Right hindlimb (tissue), 1 donor: ENCODE measurements around the gene TBXA2R.
A peak's percentile ranks its signal among the peaks of the same experiment; 100 is the strongest.

Experiments
- DNase-seq: peaks from one replicate; pipeline ENCODE4 v3.0.0-alpha.2; 2018

The TBXA2R gene

GRCh38 chr19:3618811-3619630 is 12.3 kb upstream of the TBXA2R start:
- DNase-seq = no peak

GRCh38 chr19:3618144-3618810 is 11.6 kb upstream of the TBXA2R start:
- DNase-seq = peak; percentile 71

GRCh38 chr19:3617463-3617862 is 10.8 kb upstream of the TBXA2R start:
- DNase-seq = no peak

DNA sequence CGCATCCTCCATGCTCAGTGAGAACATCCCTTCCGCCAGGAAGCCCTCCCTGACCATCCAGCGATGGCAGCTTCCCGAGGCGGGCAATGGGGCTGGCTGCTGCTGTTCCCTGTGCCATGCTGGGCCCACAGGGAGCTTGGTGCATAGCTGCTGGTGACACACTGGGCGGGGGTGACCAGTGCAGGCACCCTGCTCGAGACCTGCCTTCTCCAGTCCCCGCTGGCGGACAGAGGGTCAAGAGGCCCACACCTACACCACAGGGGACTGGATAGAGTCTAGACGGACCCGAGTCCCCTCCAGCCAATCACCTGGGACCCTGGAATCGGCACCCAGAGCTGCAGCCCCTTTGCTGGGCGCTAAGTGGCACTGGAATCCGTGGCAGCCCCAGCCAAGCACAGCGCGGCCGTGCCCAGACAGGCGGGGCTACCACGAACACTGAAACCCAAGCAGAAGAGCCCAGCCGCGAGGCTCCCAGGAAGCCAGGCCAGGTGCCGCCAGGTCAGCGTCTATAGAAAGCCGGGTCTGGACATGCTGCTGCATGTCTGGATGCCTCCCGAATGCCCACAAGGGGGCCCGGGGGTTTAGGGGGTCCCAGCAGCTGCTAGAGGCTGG is 9.0 kb upstream of the TBXA2R start:
- no peak for DNase-seq

GRCh38 chr19:3614858-3615505 is 8.3 kb upstream of the TBXA2R start:
- DNase-seq = no peak

DNA sequence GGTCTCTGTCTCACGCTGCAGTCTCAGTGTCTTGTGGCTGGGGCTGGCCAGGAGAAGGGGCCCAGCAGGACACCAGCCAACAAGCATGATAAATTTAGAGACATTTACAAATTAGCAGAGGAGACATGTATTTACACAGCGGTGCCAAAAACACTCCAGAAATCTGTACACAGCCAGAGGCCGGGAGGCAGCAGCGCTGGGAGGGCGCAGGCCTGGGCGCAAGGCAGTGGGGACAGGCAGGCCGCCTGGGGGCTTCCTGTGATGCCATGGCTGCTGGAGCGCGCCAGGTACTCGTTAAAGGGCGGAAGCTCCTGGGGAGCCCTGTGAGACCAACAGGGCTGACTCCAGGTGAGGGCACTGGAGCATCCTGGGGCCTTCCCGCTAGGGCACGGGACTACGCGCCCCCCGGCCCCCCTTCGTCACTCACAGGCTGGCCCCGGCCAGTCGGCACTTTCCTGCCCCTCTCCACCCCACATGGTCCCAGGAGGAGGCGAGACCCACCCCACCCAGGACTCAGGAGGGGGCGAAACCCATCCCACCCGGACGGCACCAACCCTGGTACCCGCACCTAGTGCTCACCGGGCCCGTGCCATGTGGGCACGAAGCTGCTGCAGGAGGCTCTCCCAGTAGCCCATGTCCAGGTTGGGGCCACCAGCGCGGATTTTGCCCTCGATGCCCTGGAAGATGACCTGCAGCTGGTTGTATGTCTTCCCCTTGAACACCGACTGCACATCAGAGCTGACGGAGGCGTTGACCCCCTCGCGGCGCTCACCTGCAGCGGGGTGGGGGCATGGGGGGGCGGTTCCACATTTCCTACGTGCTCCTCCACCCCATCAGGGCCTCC is 7.4 kb upstream of the TBXA2R start:
- no peak for DNase-seq

GRCh38 chr19:3612901-3613741 is 6.4 kb upstream of the TBXA2R start:
- DNase-seq = peak; percentile 34

- DNase-seq = no peak
Measured at GRCh38 chr19:3612330-3612729, 5.7 kb upstream of the TBXA2R start.

DNA sequence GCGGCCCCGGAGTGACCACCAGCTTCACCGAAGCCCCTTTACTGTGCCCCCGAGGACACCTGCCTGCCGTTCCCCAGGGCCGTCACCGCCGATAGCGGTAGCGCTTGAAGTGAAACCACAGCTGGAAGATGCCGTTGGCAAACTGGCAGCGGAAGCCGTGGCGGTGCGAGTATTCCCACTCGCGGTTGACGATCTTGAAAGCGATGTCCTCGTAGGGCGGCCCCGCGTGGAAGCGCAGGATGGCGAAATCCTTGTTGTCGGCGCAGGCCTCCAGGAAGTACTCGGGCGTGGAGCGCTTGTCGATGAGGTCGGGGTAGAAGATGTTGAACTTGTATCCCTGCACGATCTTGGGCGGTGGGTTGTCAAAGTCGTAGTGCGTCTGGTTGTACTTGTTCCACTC is 5.2 kb upstream of the TBXA2R start:
- DNase-seq = no peak

DNA sequence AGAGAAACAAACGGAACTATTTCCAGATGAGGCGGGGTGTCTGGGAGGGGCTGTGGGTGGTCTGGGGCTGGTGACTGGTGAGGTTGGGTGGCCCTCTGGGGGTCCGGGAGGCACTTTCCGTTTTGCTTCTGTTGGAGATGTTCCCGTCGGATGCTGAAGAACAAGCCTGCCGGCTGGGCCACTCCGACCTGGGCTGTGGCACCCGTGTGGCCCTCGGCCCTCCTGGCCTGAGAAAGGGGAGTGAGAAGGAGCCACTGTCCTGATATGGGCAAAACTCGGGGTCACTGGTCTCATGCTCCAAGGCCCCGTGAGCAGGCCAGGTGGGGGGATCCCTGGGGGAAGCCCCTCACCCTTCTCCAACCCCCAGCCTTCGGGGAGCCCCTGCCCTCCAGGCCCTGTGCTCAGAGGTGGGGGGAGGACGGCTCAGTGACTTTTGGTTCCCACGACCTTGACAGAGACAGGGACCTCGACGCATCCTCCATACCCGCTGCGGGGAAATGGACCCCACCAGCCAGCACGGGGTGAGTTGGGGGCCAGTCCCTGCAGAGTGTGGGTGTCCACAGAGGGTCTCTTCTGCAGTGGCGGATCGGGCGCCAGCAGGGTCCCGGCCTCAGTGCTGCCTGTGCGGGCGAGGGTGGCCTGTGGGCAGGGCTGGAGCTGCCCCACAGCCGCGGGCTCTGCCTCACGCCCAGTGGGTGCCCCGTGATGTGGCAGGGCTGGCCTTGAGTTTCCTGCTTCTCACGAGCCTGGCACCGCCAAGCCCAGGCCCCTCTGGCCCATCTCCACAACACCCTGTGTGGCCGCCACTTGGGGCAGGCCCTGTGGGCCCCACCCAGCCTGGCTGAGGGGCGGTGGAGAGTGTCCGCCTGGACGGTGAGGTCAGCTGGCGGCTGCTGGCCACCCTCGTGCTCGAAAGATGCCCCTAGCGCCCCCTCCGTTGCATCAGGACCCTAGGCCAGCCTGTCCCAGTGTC is 4.4 kb upstream of the TBXA2R start:
- peak; percentile 19 for DNase-seq

- DNase-seq = peak; percentile 21
Measured at GRCh38 chr19:3609779-3610719, 3.4 kb upstream of the TBXA2R start.

DNA sequence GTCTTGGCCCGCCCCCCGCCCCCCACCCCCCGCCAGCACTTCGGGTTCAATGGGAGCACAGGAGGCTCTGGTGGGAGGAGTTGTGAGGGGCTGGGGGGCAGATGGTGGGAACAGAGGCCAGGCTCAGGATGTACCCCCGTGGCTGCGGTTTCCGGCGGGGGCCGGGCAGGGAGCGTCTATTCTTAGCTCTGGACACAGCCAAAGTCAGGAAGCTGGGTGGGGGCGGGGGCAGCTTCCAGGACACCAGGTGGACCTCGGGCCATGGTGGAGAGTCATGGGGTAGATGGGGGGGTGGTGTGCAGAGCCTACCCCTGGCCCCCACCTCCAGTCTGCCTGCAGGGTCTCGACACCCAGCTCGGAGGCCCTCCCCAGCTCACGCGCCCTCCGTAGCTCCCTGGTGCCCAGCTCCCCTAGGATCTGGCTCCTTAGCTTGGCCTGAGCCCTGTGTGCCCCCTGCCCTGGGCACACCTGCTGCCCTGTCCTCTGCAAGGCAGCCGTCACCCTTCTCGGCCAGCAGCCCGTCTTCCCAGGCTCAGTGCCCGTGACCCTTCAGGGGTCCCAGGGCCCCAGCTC is 2.2 kb upstream of the TBXA2R start:
- DNase-seq = peak; percentile 62

GRCh38 chr19:3608079-3608641 is 1.5 kb upstream of the TBXA2R start:
- no peak for DNase-seq

DNA sequence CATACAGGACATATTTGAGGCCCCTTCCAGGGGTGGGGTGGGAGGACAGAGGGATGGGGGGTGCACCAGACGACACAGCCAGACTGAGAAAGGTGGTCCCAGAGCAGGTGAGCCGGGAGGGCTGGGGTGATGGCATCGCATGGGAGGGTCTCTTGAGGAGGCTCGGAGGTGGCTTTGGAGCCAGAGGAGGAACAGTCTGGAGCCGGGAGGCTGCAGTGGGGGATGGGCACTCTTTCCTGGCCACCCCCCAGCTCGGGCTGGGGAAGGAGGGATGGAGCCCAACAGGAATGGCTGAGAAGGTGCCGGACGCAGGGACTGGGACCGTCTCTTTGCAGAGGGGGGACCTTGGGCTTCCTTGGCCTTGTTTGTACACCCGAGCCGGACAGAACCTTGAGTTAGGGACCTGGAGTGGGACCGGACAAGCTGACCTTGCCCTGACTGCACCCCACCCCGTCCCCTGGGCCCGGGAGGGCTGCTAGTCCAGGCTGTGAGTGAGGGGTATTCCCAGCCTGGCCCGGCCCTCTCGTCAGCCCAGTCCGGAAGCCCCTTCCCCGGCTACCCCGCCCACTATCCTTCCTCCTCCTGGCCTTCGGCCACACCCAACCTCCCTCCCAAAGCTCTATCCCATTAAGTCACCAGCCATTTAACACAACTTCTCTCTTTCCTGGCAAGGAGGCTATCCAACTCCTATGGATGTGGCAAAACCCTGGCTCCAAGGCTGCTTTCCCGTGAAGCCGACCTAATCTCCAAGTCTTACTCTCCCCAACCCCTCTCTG is 816 bp upstream of the TBXA2R start:
- peak; percentile 64 for DNase-seq

DNA sequence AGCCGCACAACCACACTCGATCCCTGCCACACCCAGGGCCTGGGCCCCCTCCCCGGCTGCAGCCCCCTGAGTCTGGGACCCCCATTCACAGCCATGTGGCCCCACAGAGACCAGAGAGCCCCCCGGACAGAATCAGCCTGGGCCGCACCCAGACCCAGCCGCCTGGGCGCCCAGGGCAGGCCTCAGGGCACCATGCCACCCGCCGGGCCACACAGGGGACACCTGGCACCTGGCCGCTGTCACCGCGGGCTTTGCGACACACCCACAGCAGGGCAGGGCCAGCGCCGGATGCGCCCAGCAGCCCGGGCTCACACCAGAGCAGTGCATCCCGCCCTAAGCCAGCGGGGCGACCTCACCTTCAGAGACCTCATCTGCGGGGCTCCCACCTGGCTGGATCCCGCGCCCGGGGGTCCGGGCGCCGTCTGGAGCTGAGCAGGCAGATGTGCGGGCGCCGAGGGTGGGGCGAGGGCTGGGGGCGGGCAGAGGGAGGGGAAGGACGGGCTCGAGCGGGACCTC is 443 bp downstream of the TBXA2R start:
- no peak for DNase-seq

- DNase-seq = no peak
Measured at GRCh38 chr19:3605770-3606169, 905 bp downstream of the TBXA2R start.

DNA sequence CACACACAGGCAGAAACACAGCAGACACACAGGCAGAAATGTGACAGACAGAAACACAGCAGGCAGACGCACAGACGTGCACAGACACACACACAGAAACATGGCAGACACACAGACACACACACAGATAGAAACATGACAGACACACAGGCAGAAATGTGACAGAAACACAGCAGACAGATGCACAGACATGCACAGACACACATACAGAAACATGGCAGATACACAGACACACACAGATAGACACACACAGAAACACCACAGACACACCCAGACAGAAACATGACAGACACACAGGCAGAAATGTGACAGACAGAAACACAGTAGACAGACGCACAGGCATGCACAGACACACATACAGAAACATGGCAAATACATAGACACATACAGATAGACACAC is 1.3 kb downstream of the TBXA2R start:
- DNase-seq = no peak
